SK-N-SH (cell line): Measurements from ENCODE around the gene WNK2. TPM values are rescaled to one million over a fixed set of nuclear protein-coding genes. Genes with fewer than 3 reads are reported as not detected.

Source experiments
- CTCF ChIA-PET: fragments of 300-600, 350-600 bp; formaldehyde crosslinking; extraction: SDS; loops from one replicate; lab custom pipeline; 2021; lab: Yijun Ruan, JAX
- POLR2A ChIA-PET: fragments of 350-600 bp; sonication (Branson Sonifier 250); formaldehyde crosslinking; extraction: SDS; loops from one replicate; lab custom pipeline; 2020; ENCODE audit warnings: antibody characterized with exemption, inconsistent platforms; lab: Yijun Ruan, JAX
- DNase-seq: peaks from one replicate; pipeline ENCODE4 v3.0.0; 2012
- H2AFZ ChIP-seq: fragments of 200-600 bp; sonication (generic); 2 replicates; pipeline ENCODE4 v1.8.1; 2016; ENCODE audit warnings: antibody characterized with exemption, mild to moderate bottlenecking, low read depth
- H3F3A ChIP-seq: fragments of 200-600 bp; sonication (generic); replicated peaks from 2 replicates; pipeline ENCODE3; 2016; ENCODE audit warnings: antibody characterized with exemption, mild to moderate bottlenecking; ENCODE audit not compliant: insufficient read depth
- H3K27ac ChIP-seq, 2 experiments: fragments of 200-500 bp in 1 of 2; fragments of 200-600 bp in 1 of 2; sonication (Bioruptor generic) in 1 of 2; sonication (generic), shearing (Covaris generic) in 1 of 2; 2 replicates each; pipeline versions ENCODE4 v1.5.1 to v1.6.1; 2014 to 2016; ENCODE audit warnings: low read depth in 2 of 2, inconsistent platforms in 1 of 2, low read length in 1 of 2, mild to moderate bottlenecking in 1 of 2, mixed read lengths in 1 of 2
- H3K27me3 ChIP-seq: fragments of 200-600 bp; sonication (generic), shearing (Covaris generic); 2 replicates; pipeline ENCODE4 v1.6.1; 2016; ENCODE audit warnings: mixed run types; ENCODE audit not compliant: insufficient read depth
- H3K36me3 ChIP-seq, 2 experiments: fragments of 200-500 bp in 1 of 2; fragments of 200-600 bp in 1 of 2; sonication (Bioruptor generic) in 1 of 2; sonication (generic) in 1 of 2; replicated peaks in 1 of 2; 2 replicates each; pipeline versions ENCODE3 to v1.5.1; 2014 to 2016; ENCODE audit warnings: low read length in 1 of 2, mild to moderate bottlenecking in 1 of 2; ENCODE audit not compliant: insufficient read depth in 2 of 2, control insufficient read depth in 1 of 2
- H3K4me1 ChIP-seq, 2 experiments: fragments of 200-500 bp in 1 of 2; fragments of 200-600 bp in 1 of 2; sonication (Bioruptor generic) in 1 of 2; sonication (generic), shearing (Covaris generic) in 1 of 2; 2 replicates each; pipeline versions ENCODE4 v1.5.1 to v1.6.1; 2014 to 2016; ENCODE audit warnings: low read depth in 1 of 2, low read length in 1 of 2, mixed run types in 1 of 2; ENCODE audit not compliant: insufficient read depth in 2 of 2, control insufficient read depth in 1 of 2
- H3K4me2 ChIP-seq: fragments of 200-600 bp; sonication (generic), shearing (Covaris generic); 2 replicates; pipeline ENCODE4 v1.6.1; 2017; ENCODE audit warnings: mixed run types
- H3K4me3 ChIP-seq, 2 experiments: fragments of 200-500 bp in 1 of 2; fragments of 200-600 bp in 1 of 2; sonication (Bioruptor generic) in 1 of 2; sonication (generic), shearing (Covaris generic) in 1 of 2; 2 replicates each; pipeline versions ENCODE4 v1.5.1 to v1.8.1; 2014 to 2016; ENCODE audit warnings: low read depth in 2 of 2, inconsistent platforms in 1 of 2, low read length in 1 of 2, mild to moderate bottlenecking in 1 of 2, mixed read lengths in 1 of 2, moderate library complexity in 1 of 2
- H3K79me2 ChIP-seq: fragments of 200-600 bp; sonication (generic); 2 replicates; pipeline ENCODE4 v1.8.1; 2017; ENCODE audit warnings: mild to moderate bottlenecking; ENCODE audit not compliant: insufficient read depth
- H3K9ac ChIP-seq: fragments of 200-600 bp; sonication (generic); 2 replicates; pipeline ENCODE4 v1.6.1; 2017; ENCODE audit warnings: mixed run types
- H3K9me2 ChIP-seq: fragments of 200-600 bp; sonication (generic); 2 replicates; pipeline ENCODE4 v1.6.1; 2017; ENCODE audit warnings: mixed run types
- H3K9me3 ChIP-seq: fragments of 200-600 bp; sonication (generic); 2 replicates; pipeline ENCODE4 v1.6.1; 2017; ENCODE audit warnings: mixed run types, mild to moderate bottlenecking, moderate library complexity
- H4K20me1 ChIP-seq: fragments of 200-600 bp; sonication (generic); 2 replicates; pipeline ENCODE4 v1.6.1; 2017; ENCODE audit warnings: mild to moderate bottlenecking, mixed run types; ENCODE audit not compliant: insufficient read depth
- CTCF ChIP-seq: fragments of 200-600 bp; sonication (generic); IDR thresholded peaks from 2 replicates; pipeline ENCODE4 v1.6.1; 2017; ENCODE audit warnings: antibody characterized with exemption, mild to moderate bottlenecking, moderate library complexity
- EP300 ChIP-seq, 2 experiments: IDR thresholded peaks; 2 replicates each; pipeline versions ENCODE4 v1.4.0 to v1.6.1; 2012; ENCODE audit warnings: borderline replicate concordance in 1 of 2, low read depth in 1 of 2, low read length in 1 of 2
- FOSL2 ChIP-seq: IDR thresholded peaks from 2 replicates; pipeline ENCODE4 v1.4.0; 2012; ENCODE audit warnings: low read depth, mild to moderate bottlenecking, moderate library complexity, borderline replicate concordance
- FOXJ3 ChIP-seq: sonication (generic); formaldehyde crosslinking; IDR thresholded peaks from 2 replicates; pipeline ENCODE4 v1.5.1; 2020; ENCODE audit warnings: mild to moderate bottlenecking, missing genetic modification reagents
- FOXM1 ChIP-seq: IDR thresholded peaks from 2 replicates; pipeline ENCODE4 v1.4.0; 2012; ENCODE audit warnings: low read depth, mild to moderate bottlenecking
- GABPA ChIP-seq: IDR thresholded peaks from 2 replicates; pipeline ENCODE4 v1.4.0; 2012; ENCODE audit warnings: low read depth, mild to moderate bottlenecking
- GATA2 ChIP-seq: sonication (generic); formaldehyde crosslinking; IDR thresholded peaks from 2 replicates; pipeline ENCODE4 v1.5.0; 2020; ENCODE audit warnings: mild to moderate bottlenecking, missing genetic modification reagents
- JUND ChIP-seq: IDR thresholded peaks from 2 replicates; pipeline ENCODE4 v1.4.0; 2012
- MEF2A ChIP-seq: IDR thresholded peaks from 2 replicates; pipeline ENCODE4 v1.4.0; 2012; ENCODE audit warnings: low read depth, borderline replicate concordance
- NFIC ChIP-seq: IDR thresholded peaks from 2 replicates; pipeline ENCODE4 v1.4.0; 2012; ENCODE audit warnings: borderline replicate concordance
- PBX3 ChIP-seq: IDR thresholded peaks from 2 replicates; pipeline ENCODE4; 2012
- POLR2AphosphoS5 ChIP-seq: IDR thresholded peaks from 2 replicates; pipeline ENCODE4 v1.6.1; 2012; ENCODE audit warnings: low read depth, low read length
- RAD21 ChIP-seq: IDR thresholded peaks from 2 replicates; pipeline ENCODE4 v1.6.1; 2012; ENCODE audit warnings: mild to moderate bottlenecking, low read length
- RFX5 ChIP-seq: IDR thresholded peaks from 2 replicates; pipeline ENCODE4 v1.6.1; 2012; ENCODE audit warnings: mild to moderate bottlenecking, improper control_type of control experiment, low read length
- SMC3 ChIP-seq: IDR thresholded peaks from 2 replicates; pipeline ENCODE4 v1.6.1; 2012; ENCODE audit warnings: low read depth, low read length, improper control_type of control experiment
- TEAD4 ChIP-seq: IDR thresholded peaks from 2 replicates; pipeline ENCODE4 v1.4.0; 2012; ENCODE audit warnings: mild to moderate bottlenecking, borderline replicate concordance; ENCODE audit not compliant: insufficient read depth
- USF1 ChIP-seq: IDR thresholded peaks from 2 replicates; pipeline ENCODE4 v1.4.0; 2012; ENCODE audit warnings: low read depth, borderline replicate concordance
- WGBS: methylation state at CpG from one replicate; pipeline ENCODE4 v1.1.6; 2017; ENCODE audit warnings: low lambda C conversion rate; 5-methylcytosine and 5-hydroxymethylcytosine counted together
- polyA plus RNA-seq, 3 experiments: library from polyadenylated mRNA; depleted of rRNA; stranded (reverse); fragments of >200 nt; gene quantifications; 2 replicates each; pipeline ENCODE4 v1.2.3, GENCODE V29; 2012
- TF ChIP-seq, protein P1 (sequence below): fragments of 150-350 bp; IDR thresholded peaks from 2 replicates; pipeline ENCODE4 v1.6.1; 2017; ENCODE audit warnings: antibody characterized with exemption, low read length, low read depth, borderline replicate concordance
- TF ChIP-seq, protein P2 (sequence below): IDR thresholded peaks from 2 replicates; pipeline ENCODE4 v1.4.0; 2012; ENCODE audit warnings: low read depth

Gene WNK2
- polyA plus RNA-seq, 1 of the 3 experiments (the other 2 are of a cell fraction): 0.12 TPM

DNA sequence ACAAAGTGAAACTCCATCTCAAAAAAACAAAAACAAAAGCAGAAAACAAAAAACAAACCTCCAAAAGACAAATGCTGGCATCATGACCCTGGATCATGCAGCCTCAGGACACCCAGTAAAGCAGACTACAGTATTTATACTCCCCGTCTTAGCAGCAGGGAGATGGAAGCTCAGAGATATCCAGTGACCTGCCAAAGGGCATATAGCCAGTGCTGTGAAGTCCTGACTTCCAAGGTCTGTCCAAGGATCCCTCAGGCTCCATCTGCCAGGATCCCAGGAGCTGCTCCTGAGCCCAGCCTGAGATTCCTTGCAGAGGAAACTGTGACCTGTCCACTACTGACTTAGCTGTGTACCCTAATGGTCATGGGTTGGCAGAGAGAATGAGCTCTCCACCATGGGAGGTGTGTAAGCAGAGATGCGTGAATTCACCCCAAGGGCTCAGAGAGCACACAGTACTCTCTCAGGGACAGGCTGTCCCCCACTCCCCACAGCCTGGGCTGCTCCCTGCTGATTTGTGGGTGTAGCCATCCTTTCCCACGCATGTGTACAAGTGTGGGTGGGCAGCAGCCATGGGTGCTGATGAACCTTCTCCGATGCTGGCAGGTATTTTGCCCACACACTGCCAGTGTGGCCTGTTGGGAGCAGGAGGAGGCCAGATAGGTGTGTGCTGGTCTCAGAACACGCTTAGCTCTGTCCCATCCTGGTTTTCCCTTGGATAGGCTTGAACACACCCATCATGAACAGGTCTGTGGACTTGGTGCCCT is 2.1 kb upstream of the WNK2 start:
- Histone ChIP-seq H2AFZ (no peak overlapping the region), H3K36me3 (no peaks in the 10 kb centered on the region), H3K9me3 (no peaks in the 10 kb centered on the region), H3K4me1 (peaks cover 0 to 48% of the 10 kb centered on the region in 2 experiments; a peak in 1 of 4 replicates), H3K27ac (no peak overlapping the region), H3K4me2 (no peak overlapping the region), H3K9me2 (no peaks in the 10 kb centered on the region), H3F3A (no peaks in the 10 kb centered on the region), H3K79me2 (no peaks in the 10 kb centered on the region), H3K27me3 (peaks cover 15% of the 10 kb centered on the region), H4K20me1 (no peaks in the 10 kb centered on the region), H3K4me3 (no peak overlapping the region), H3K9ac (no peak overlapping the region)
- TF ChIP-seq TEAD4 (no peak), POLR2AphosphoS5 (no peak), MEF2A (no peak), NFIC (no peak), JUND (no peak), RFX5 (no peak), FOXM1 (no peak), RAD21 (no peak), FOXJ3 (CRISPR knock-in tag) (no peak), GATA2 (no peak)
- TF ChIP-seq, protein P1, sequence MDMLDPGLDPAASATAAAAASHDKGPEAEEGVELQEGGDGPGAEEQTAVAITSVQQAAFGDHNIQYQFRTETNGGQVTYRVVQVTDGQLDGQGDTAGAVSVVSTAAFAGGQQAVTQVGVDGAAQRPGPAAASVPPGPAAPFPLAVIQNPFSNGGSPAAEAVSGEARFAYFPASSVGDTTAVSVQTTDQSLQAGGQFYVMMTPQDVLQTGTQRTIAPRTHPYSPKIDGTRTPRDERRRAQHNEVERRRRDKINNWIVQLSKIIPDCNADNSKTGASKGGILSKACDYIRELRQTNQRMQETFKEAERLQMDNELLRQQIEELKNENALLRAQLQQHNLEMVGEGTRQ: no peak
- TF ChIP-seq, protein P2, sequence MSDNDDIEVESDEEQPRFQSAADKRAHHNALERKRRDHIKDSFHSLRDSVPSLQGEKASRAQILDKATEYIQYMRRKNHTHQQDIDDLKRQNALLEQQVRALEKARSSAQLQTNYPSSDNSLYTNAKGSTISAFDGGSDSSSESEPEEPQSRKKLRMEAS: no peak
- no peak for DNase-seq
- ChIA-PET POLR2A (no interaction called here), CTCF (interaction anchor here (0.8 to 2.4 kb wide), 3 partner anchors 21 to 73 kb away, joined by 3 to 8 read pairs (median 3); no protein-coding TSS in a partner anchor)
- 69% methylated on average over 4 of the region's 5 CpGs for WGBS

DNA sequence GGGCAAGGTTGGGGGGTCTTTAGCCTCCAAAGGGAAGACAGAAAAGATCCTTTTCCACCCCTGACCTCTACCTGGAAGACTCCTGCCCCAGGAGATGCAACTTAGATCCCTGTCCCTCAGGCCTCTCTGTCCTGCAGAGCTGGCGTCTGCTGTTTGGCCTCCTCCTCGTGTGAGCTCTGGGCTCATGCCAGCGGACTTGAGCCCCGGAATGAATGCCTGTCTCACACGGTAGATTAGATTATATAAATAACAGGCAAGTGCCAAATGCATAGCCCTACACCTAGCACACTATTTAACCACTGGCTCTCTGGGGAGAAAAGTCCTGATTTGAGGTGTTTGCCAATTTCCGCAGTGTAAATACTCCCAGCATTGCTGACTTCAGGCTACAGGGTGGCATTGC is 1.4 kb upstream of the WNK2 start:
- no peaks in the 10 kb centered on the region for H3K79me2 ChIP-seq
- TF ChIP-seq FOSL2 (no peak), CTCF (no peak), EP300 (IDR thresholded peaks at IDR 0.05; ENCODE audit: borderline replicate concordance in 1 of 2, low read depth in 1 of 2, low read length in 1 of 2) (no peak), SMC3 (no peak), MEF2A (no peak), USF1 (no peak), PBX3 (no peak), RAD21 (no peak), GABPA (no peak)
- TF ChIP-seq, protein P2: no peak
- TF ChIP-seq, all 33 proteins: peak for 0
- DNase-seq: no peak
- Histone ChIP-seq H3K36me3 (no peaks in the 10 kb centered on the region), H2AFZ (no peak overlapping the region), H3K27ac (no peak overlapping the region), H3K4me2 (no peak overlapping the region), H4K20me1 (no peaks in the 10 kb centered on the region), H3K4me1 (peaks cover 0 to 53% of the 10 kb centered on the region in 2 experiments; a peak in 2 of 4 replicates), H3K27me3 (peaks cover 15% of the 10 kb centered on the region), H3K9me2 (no peaks in the 10 kb centered on the region), H3K9me3 (no peaks in the 10 kb centered on the region), H3K9ac (no peak overlapping the region), H3K4me3 (no peak overlapping the region), H3F3A (no peaks in the 10 kb centered on the region)
- CTCF ChIA-PET: interaction anchor here (1.0 to 2.4 kb wide), 4 partner anchors 22 to 123 kb away, joined by 3 to 10 read pairs (median 6); no protein-coding TSS in a partner anchor
- POLR2A ChIA-PET: no interaction called here
- 50% methylated on average over 2 of the region's 6 CpGs for WGBS
